MCF 10A (cell line): ENCODE measurements around the gene TMEM184B. TPM values are rescaled to one million over a fixed set of nuclear protein-coding genes. Genes with fewer than 3 reads are reported as not detected.

Experiments
- BruUV-seq: library from RNA; stranded (reverse); fragments of 400-500 nt; replicated peaks from 2 replicates; lab custom pipeline; 2021; lab: Mats Ljungman, UMichigan
- CTCF ChIA-PET: fragments of 300-600 bp; sonication (Branson Sonifier 250); formaldehyde crosslinking; extraction: SDS; loops from one replicate; lab custom pipeline; 2021; ENCODE audit warnings: antibody characterized with exemption, inconsistent platforms; lab: Yijun Ruan, JAX
- POLR2A ChIA-PET: fragments of 300-600, 350-650 bp; sonication (Branson Sonifier 250); formaldehyde crosslinking; extraction: SDS; loops from one replicate; lab custom pipeline; 2020; ENCODE audit warnings: antibody characterized with exemption, inconsistent platforms; lab: Yijun Ruan, JAX
- DNase-seq: peaks from one replicate; pipeline ENCODE4 v3.0.0-alpha.2; 2018; ENCODE audit not compliant: unreplicated experiment
- H3K27ac Mint-ChIP-seq: one replicate; pipeline ENCODE4 v1.8.0; 2022; ENCODE audit warnings: mild to moderate bottlenecking, low read depth, mixed read lengths; ENCODE audit not compliant: unreplicated experiment
- H3K27me3 Mint-ChIP-seq: one replicate; pipeline ENCODE4 v1.8.0; 2022; ENCODE audit warnings: mixed read lengths; ENCODE audit not compliant: insufficient read depth, unreplicated experiment
- H3K36me3 Mint-ChIP-seq: one replicate; pipeline ENCODE4 v1.8.0; 2022; ENCODE audit warnings: mild to moderate bottlenecking, moderate library complexity, mixed read lengths; ENCODE audit not compliant: insufficient read depth, unreplicated experiment
- H3K4me1 Mint-ChIP-seq: one replicate; pipeline ENCODE4 v1.8.0; 2022; ENCODE audit warnings: mixed read lengths; ENCODE audit not compliant: insufficient read depth, unreplicated experiment
- H3K4me3 Mint-ChIP-seq: one replicate; pipeline ENCODE4 v1.8.0; 2022; ENCODE audit warnings: mild to moderate bottlenecking, moderate library complexity, mixed read lengths; ENCODE audit not compliant: unreplicated experiment
- H3K9me3 Mint-ChIP-seq: one replicate; pipeline ENCODE4 v1.8.0; 2022; ENCODE audit warnings: mixed read lengths; ENCODE audit not compliant: unreplicated experiment
- intact Hi-C: fragments of 100-400 bp; cut with micrococcal nuclease; formaldehyde crosslinking; loops from 2 replicates; pipeline ENCODE4 v1.14.1; 2022
- total RNA-seq: library from RNA; stranded (reverse); gene quantifications from 2 replicates; pipeline ENCODE4 v1.2.3, GENCODE V29; 2022
- TF ChIP-seq, protein P1 (sequence below): fragments of 200-600 bp; IDR thresholded peaks from one replicate; pipeline ENCODE4 v1.8.0; 2022; ENCODE audit warnings: antibody characterized with exemption, mild to moderate bottlenecking; ENCODE audit not compliant: unreplicated experiment

Gene TMEM184B
- total RNA-seq, 1 experiment from 2014 or later, result 58.7 TPM

DNA sequence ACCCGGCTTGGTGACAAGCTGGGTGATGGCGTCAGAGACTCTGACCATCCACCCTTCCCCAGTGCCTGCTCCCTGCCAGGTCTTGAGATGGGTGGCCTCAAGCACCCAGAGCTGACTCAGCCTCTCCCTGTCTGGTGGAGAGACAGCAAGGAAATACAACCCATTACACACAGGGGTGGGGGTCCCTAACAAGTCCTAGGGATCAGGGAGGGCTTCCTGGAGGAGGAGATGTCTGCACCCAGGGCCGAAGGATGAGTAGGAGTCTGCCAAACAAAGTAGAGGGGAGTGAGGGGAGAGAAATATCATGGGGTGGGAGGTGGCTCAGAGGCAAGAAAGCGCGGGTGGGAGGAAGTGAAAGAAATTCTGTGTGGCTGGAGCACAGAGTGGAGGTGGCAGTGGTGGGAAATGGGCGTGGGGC lies 64.2 kb downstream of the TMEM184B start:
- ChIA-PET CTCF (interaction anchor here (0.5 to 1.6 kb wide), 2 partner anchors 41 to 94 kb away, joined by 3 to 5 read pairs; no protein-coding TSS in a partner anchor), POLR2A (interaction anchor here (0.6 to 1.8 kb wide), 3 partner anchors 10 to 100 kb away, joined by 3 to 4 read pairs (median 3); no protein-coding TSS in a partner anchor)
- H3K36me3 Mint-ChIP-seq, result peaks cover 57% of the 10 kb centered on the region
- TF ChIP-seq, protein P1, sequence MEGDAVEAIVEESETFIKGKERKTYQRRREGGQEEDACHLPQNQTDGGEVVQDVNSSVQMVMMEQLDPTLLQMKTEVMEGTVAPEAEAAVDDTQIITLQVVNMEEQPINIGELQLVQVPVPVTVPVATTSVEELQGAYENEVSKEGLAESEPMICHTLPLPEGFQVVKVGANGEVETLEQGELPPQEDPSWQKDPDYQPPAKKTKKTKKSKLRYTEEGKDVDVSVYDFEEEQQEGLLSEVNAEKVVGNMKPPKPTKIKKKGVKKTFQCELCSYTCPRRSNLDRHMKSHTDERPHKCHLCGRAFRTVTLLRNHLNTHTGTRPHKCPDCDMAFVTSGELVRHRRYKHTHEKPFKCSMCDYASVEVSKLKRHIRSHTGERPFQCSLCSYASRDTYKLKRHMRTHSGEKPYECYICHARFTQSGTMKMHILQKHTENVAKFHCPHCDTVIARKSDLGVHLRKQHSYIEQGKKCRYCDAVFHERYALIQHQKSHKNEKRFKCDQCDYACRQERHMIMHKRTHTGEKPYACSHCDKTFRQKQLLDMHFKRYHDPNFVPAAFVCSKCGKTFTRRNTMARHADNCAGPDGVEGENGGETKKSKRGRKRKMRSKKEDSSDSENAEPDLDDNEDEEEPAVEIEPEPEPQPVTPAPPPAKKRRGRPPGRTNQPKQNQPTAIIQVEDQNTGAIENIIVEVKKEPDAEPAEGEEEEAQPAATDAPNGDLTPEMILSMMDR, result no peak
- no peaks in the 10 kb centered on the region for H3K9me3 Mint-ChIP-seq
- no peaks in the 10 kb centered on the region for H3K27me3 Mint-ChIP-seq
- no peak for DNase-seq
- H3K27ac Mint-ChIP-seq, result no peak overlapping the region
- no peak overlapping the region for H3K4me3 Mint-ChIP-seq
- intact Hi-C loops, result no loop called here
- peaks cover 28% of the 10 kb centered on the region for H3K4me1 Mint-ChIP-seq
- no TSS peak for BruUV-seq

DNA sequence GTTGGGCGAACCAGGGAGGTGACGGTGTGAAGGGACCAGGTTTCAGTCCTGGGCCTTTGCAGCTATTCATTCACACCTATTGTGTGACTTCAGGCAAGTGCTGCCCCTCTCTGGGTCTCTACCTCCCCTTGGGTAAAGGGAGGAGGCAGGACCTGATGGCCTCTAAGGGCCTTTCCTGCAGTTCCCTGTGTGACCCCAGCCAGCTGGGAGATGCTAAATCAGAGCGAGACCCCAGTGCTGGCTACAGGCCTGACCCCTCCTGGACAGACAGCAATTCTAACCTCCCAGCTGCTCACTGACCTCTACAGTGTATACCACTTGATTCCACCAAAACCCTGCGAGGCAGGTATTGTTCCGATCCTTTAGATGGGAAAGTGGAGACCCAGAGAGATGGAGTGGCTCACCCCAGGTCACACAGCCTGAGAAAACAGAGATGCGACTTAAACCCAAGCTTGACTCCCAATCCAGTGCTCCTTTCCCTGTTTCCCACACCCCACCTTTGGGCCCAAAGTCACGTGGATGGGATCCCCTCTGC lies 64.8 kb downstream of the TMEM184B start:
- POLR2A ChIA-PET, result interaction anchor here (0.6 to 1.8 kb wide), 2 partner anchors 11 to 100 kb away, joined by 3 to 4 read pairs; no protein-coding TSS in a partner anchor
- H3K27ac Mint-ChIP-seq, result no peak overlapping the region

DNA sequence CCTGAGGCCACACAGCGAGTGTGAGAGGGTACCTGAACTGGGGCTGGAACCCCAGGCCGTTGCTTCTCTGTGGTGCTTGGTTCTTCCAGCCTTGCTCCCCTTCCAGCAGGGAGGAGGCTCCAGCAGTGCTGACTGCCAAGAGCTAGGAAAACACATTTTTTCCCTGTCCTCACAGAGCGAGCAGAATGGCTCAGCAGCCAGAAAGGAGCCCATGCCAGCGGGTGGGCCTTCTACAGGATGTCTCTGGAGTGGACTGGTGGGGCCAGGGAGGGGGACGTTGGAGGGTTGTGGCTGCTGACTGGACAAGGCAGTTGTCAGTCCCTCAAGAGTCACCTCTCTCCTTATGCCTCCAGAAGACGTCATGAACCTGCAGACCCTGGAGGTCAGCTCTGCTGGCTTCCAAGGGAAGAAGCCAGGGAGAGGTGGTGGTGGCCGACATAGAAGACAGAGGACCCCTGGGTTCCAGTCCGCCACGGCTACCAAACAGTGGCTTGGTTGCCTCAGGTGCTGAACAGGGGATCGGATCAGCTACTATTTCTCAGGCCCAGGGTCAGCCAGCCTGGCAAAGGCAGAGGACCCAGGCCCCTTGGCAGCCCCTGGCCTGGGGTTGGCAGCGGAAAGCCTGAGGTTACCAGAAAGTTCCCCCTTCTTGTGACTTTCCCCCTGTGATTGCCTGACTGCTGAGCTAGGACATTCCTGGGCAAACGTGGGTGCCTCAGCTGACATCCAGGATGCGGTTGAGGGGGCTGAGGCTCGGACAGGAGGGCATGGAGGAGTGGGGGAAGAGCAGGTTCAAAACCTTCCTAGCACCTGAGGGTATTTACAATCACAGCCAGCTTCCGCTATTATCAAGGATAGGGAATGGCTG lies 67.3 kb downstream of the TMEM184B start:
- Mint-ChIP-seq H3K27ac (no peak overlapping the region), H3K4me3 (peak overlapping the region; percentile 85), H3K9me3 (no peaks in the 10 kb centered on the region), H3K36me3 (peaks cover 59% of the 10 kb centered on the region), H3K27me3 (no peaks in the 10 kb centered on the region), H3K4me1 (peaks cover 27% of the 10 kb centered on the region)
- DNase-seq, result no peak
- CTCF ChIA-PET, result no interaction called here
- intact Hi-C loops, result no loop called here
- BruUV-seq, result no TSS peak
- TF ChIP-seq, protein P1, result no peak
- POLR2A ChIA-PET, result interaction anchor here (0.5 to 6.3 kb wide), 6 partner anchors 10 to 149 kb away, joined by 3 to 134 read pairs (median 8); partner anchors contain the start of genes PICK1 and PLA2G6

More for the DNA sequence above, 64.8 kb downstream of the TMEM184B start:
- TF ChIP-seq, protein P1, result no peak
- H3K4me3 Mint-ChIP-seq, result no peak overlapping the region
- H3K27me3 Mint-ChIP-seq, result no peaks in the 10 kb centered on the region
- no peak for DNase-seq
- no peaks in the 10 kb centered on the region for H3K9me3 Mint-ChIP-seq
- BruUV-seq, result no TSS peak
- peaks cover 57% of the 10 kb centered on the region for H3K36me3 Mint-ChIP-seq
- H3K4me1 Mint-ChIP-seq, result peaks cover 29% of the 10 kb centered on the region
- CTCF ChIA-PET, result interaction anchor here (0.5 to 1.6 kb wide), 3 partner anchors 8 to 94 kb away, joined by 3 to 5 read pairs (median 3); no protein-coding TSS in a partner anchor
- intact Hi-C loops, result no loop called here

DNA sequence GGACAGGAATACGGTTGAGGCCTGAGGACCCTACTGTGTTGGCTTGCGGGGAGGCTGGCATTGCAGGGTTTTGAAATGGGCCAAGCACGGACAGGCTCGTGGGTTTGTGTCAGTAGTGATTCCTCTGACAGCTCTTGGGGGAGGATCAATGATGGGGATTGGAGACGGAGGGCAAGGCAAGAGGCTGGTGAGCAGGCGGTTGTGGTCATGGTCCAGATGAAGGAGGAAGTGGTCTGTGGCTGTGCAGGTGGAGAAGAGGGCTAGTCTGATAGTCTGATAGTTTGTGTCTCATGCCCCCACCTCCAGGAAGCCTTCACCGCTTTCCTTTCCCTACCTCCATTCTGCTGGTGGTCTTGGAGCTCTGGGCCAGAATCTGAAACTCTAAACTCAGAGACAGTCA lies 68.0 kb downstream of the TMEM184B start:
- ChIA-PET CTCF (no interaction called here), POLR2A (interaction anchor here (1.3 to 6.3 kb wide), 5 partner anchors 11 to 101 kb away, joined by 3 to 134 read pairs (median 12); partner anchors contain the start of gene PLA2G6)
- Mint-ChIP-seq H3K27ac (peak overlapping the region; percentile 80), H3K27me3 (no peaks in the 10 kb centered on the region), H3K9me3 (no peaks in the 10 kb centered on the region), H3K36me3 (peaks cover 55% of the 10 kb centered on the region), H3K4me1 (peaks cover 23% of the 10 kb centered on the region), H3K4me3 (peak overlapping the region; percentile 85)
- DNase-seq, result no peak
- intact Hi-C loops, result no loop called here
- TF ChIP-seq, protein P1, result no peak
- BruUV-seq, result no TSS peak
